MM.1S (cell line): Measurements from ENCODE around the gene S1PR2.

Source experiments
- DNase-seq: peaks from one replicate; pipeline ENCODE4 v3.0.0-alpha.2; 2015
- H2AFZ ChIP-seq: fragments of 300-600 bp; sonication (generic); 2 replicates; pipeline ENCODE4 v1.6.0; 2016; ENCODE audit warnings: antibody characterized with exemption, low read length
- H3F3A ChIP-seq: fragments of 300-600 bp; sonication (generic); 2 replicates; pipeline ENCODE4 v1.6.1; 2016; ENCODE audit warnings: mild to moderate bottlenecking, antibody characterized with exemption, low read length, moderate library complexity, mixed read lengths; ENCODE audit not compliant: insufficient read depth
- H3K27ac ChIP-seq: fragments of 300-600 bp; sonication (generic); 2 replicates; pipeline ENCODE4 v1.5.1; 2016; ENCODE audit warnings: mild to moderate bottlenecking, low read length
- H3K27me3 ChIP-seq: fragments of 300-600 bp; sonication (generic); replicated peaks from 2 replicates; pipeline ENCODE4 v1.6.0; 2016; ENCODE audit warnings: low read length; ENCODE audit not compliant: insufficient read depth
- H3K36me3 ChIP-seq: fragments of 300-600 bp; sonication (generic); replicated peaks from 2 replicates; pipeline ENCODE4 v1.6.1; 2016; ENCODE audit warnings: mild to moderate bottlenecking, low read length, mixed read lengths; ENCODE audit not compliant: insufficient read depth
- H3K4me1 ChIP-seq: fragments of 300-600 bp; sonication (generic); 2 replicates; pipeline ENCODE4 v1.6.1; 2016; ENCODE audit warnings: low read length, mixed read lengths
- H3K4me2 ChIP-seq: fragments of 300-600 bp; sonication (generic); 2 replicates; pipeline ENCODE4 v1.6.0; 2016; ENCODE audit warnings: low read depth, low read length
- H3K4me3 ChIP-seq: fragments of 300-600 bp; sonication (generic); 2 replicates; pipeline ENCODE4 v1.5.1; 2016; ENCODE audit warnings: low read length, mixed read lengths
- H3K79me2 ChIP-seq: fragments of 300-600 bp; sonication (generic); 2 replicates; pipeline ENCODE4 v1.6.1; 2016; ENCODE audit warnings: mixed run types, low read length, mixed read lengths
- H3K9ac ChIP-seq: fragments of 300-600 bp; sonication (generic); 2 replicates; pipeline ENCODE4 v1.6.1; 2016; ENCODE audit warnings: low read length, mixed read lengths
- H3K9me2 ChIP-seq: fragments of 300-600 bp; sonication (generic); replicated peaks from 2 replicates; pipeline ENCODE4 v1.6.1; 2016; ENCODE audit warnings: mild to moderate bottlenecking, low read length, mixed read lengths; ENCODE audit not compliant: insufficient read depth
- H3K9me3 ChIP-seq: fragments of 300-600 bp; sonication (generic); replicated peaks from 2 replicates; pipeline ENCODE4 v1.6.1; 2016; ENCODE audit warnings: mild to moderate bottlenecking, low read length, mixed read lengths; ENCODE audit not compliant: insufficient read depth
- H4K20me1 ChIP-seq: fragments of 300-600 bp; sonication (generic); 2 replicates; pipeline ENCODE4 v1.6.1; 2016; ENCODE audit warnings: mild to moderate bottlenecking, low read length, moderate library complexity, mixed read lengths; ENCODE audit not compliant: insufficient read depth
- EZH2 ChIP-seq: fragments of 300-600 bp; sonication (generic); optimal IDR thresholded peaks from 2 replicates; pipeline ENCODE3; 2017; ENCODE audit warnings: low read depth, mild to moderate bottlenecking, antibody characterized with exemption, low read length, mixed read lengths
- EZH2phosphoT487 ChIP-seq: fragments of 300-600 bp; sonication (generic); IDR thresholded peaks from 2 replicates; pipeline ENCODE4 v1.6.1; 2018; ENCODE audit warnings: antibody characterized with exemption, low read length
- TF ChIP-seq, protein P1 (sequence below): fragments of 300-600 bp; sonication (generic); IDR thresholded peaks from 2 replicates; pipeline ENCODE4 v1.5.1; 2016; ENCODE audit warnings: antibody characterized with exemption, low read length, mixed read lengths

Gene S1PR2

DNA sequence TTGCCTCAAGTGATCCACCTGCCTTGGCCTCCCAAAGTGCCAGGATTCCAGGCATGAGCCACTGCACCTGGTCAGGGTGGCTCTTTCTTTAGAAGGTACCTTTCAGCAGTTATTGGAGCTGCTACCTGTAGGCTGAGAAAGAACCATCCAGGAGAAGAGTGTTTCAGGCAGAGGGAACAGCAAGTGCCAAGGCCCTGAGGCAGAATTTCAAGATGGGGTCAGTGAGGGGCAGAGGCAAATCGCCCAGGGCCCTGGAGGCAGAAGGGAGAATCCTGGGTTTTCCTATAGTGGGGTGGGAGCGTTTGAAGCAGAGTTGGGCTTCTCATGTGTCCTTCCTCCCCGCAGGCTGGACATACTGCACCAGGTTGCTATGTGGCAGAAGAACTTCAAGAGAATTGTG lies 23.1 kb upstream of the S1PR2 start:
- no peak for DNase-seq
- Histone ChIP-seq H2AFZ (no peak overlapping the region), H3K79me2 (peaks cover 32% of the 10 kb centered on the region), H3K27me3 (no peaks in the 10 kb centered on the region), H3K27ac (no peak overlapping the region), H3K4me2 (no peak overlapping the region), H3K9me2 (no peaks in the 10 kb centered on the region), H3F3A (0 out of 2 replicates have a peak, but pooled peaks cover 5% of the 10 kb centered on the region), H3K9me3 (no peaks in the 10 kb centered on the region), H3K9ac (no peak overlapping the region), H3K36me3 (peaks cover 4% of the 10 kb centered on the region), H3K4me3 (no peak overlapping the region), H3K4me1 (0 out of 2 replicates have a peak, but pooled peaks cover 11% of the 10 kb centered on the region), H4K20me1 (no peaks in the 10 kb centered on the region)
- TF ChIP-seq EZH2phosphoT487 (no peak), EZH2 (no peak)
- TF ChIP-seq, protein P1, sequence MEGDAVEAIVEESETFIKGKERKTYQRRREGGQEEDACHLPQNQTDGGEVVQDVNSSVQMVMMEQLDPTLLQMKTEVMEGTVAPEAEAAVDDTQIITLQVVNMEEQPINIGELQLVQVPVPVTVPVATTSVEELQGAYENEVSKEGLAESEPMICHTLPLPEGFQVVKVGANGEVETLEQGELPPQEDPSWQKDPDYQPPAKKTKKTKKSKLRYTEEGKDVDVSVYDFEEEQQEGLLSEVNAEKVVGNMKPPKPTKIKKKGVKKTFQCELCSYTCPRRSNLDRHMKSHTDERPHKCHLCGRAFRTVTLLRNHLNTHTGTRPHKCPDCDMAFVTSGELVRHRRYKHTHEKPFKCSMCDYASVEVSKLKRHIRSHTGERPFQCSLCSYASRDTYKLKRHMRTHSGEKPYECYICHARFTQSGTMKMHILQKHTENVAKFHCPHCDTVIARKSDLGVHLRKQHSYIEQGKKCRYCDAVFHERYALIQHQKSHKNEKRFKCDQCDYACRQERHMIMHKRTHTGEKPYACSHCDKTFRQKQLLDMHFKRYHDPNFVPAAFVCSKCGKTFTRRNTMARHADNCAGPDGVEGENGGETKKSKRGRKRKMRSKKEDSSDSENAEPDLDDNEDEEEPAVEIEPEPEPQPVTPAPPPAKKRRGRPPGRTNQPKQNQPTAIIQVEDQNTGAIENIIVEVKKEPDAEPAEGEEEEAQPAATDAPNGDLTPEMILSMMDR, result no peak

DNA sequence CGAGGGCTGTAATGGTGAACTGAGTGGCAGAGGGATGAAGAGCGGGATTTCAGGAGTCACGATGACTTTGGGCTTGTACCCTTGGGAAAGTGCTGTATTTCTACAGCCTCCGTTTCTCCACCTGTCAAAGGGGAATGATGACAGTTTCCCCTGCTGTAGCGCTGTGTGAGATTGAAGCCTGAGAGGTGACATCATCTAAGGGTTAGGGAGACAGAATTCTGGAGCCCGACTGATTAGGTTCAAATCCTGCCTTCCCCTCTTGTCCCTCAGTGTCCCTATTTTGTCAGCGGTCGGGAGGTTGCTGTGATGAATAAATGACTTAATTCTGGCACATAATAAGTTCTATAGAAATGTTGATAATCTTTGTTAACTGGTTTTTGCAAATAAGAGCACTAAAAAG lies 21.6 kb upstream of the S1PR2 start:
- peak overlapping the region; percentile 95 for H3K9ac ChIP-seq
- H2AFZ ChIP-seq, result peak overlapping the region; percentile 83
- peak overlapping the region; percentile 59; the same call in 1 of the 2 replicates for H3K27ac ChIP-seq
- DNase-seq, result no peak
- no peak for TF ChIP-seq EZH2phosphoT487
- TF ChIP-seq EZH2, result no peak
- TF ChIP-seq, protein P1, result no peak
- no peaks in the 10 kb centered on the region for H3K9me3 ChIP-seq
- H3K36me3 ChIP-seq, result peaks cover 4% of the 10 kb centered on the region
- peaks cover 8% of the 10 kb centered on the region; the same call in 1 of the 2 replicates for H3F3A ChIP-seq
- no peaks in the 10 kb centered on the region for H3K9me2 ChIP-seq
- H3K4me1 ChIP-seq, result 0 out of 2 replicates have a peak, but pooled peaks cover 11% of the 10 kb centered on the region
- peaks cover 32% of the 10 kb centered on the region for H3K79me2 ChIP-seq
- no peaks in the 10 kb centered on the region for H4K20me1 ChIP-seq
- H3K4me3 ChIP-seq, result peak overlapping the region; percentile 96
- no peaks in the 10 kb centered on the region for H3K27me3 ChIP-seq
- H3K4me2 ChIP-seq, result peak overlapping the region; percentile 97

GRCh38 chr19:10251792-10252694 lies 20.9 kb upstream of the S1PR2 start, which contains the start of gene MRPL4:
MRPL4 (plus strand) TSS chr19:10252214; CDS start chr19:10252254, 40 bp downstream.
- no peak for TF ChIP-seq EZH2
- TF ChIP-seq EZH2phosphoT487, result no peak
- TF ChIP-seq, protein P1, result no peak
- Histone ChIP-seq H3K9me2 (no peaks in the 10 kb centered on the region), H3K27me3 (no peaks in the 10 kb centered on the region), H4K20me1 (no peaks in the 10 kb centered on the region), H3K4me3 (peak within 1 kb of the TSS; percentile 96), H3F3A (peaks cover 8% of the 10 kb centered on the region; the same call in 1 of the 2 replicates), H3K79me2 (peaks cover 32% of the 10 kb centered on the region), H3K27ac (peak within 1 kb of the TSS; percentile 59; the same call in 1 of the 2 replicates), H3K9me3 (no peaks in the 10 kb centered on the region), H3K4me1 (0 out of 2 replicates have a peak, but pooled peaks cover 11% of the 10 kb centered on the region), H2AFZ (peak within 1 kb of the TSS; percentile 83), H3K9ac (peak within 1 kb of the TSS; percentile 95), H3K36me3 (peaks cover 4% of the 10 kb centered on the region), H3K4me2 (peak within 1 kb of the TSS; percentile 97)
- peak; percentile 100 for DNase-seq
